Panc1 (cell line): Measurements from ENCODE around the gene RNF19B. TPM values are rescaled to one million over a fixed set of nuclear protein-coding genes. Genes with fewer than 3 reads are reported as not detected.
"Not testable (repeated sequence)": the region's sequence is repeated elsewhere in the genome, so short reads cannot be mapped to it uniquely, and the experiment has no call there.

Experiments
- ATAC-seq: fragments of 200-7000 bp; cut with Tn5 transposase; 2 replicates; pipeline ENCODE4 v1.9.1; 2020; ENCODE audit warnings: mild to moderate bottlenecking, moderate library complexity
- BruUV-seq: library from RNA; stranded (reverse); fragments of 400-500 nt; replicated peaks from 2 replicates; lab custom pipeline; 2021; lab: Mats Ljungman, UMichigan
- CTCF ChIA-PET: fragments of 300-600 bp; sonication (Branson Sonifier 250); formaldehyde crosslinking; loops from one replicate; lab custom pipeline; 2022; ENCODE audit warnings: antibody characterized with exemption; lab: Charles Lee
- POLR2A ChIA-PET: fragments of 300-600 bp; sonication (Branson Sonifier 250); formaldehyde crosslinking; loops from one replicate; lab custom pipeline; 2022; ENCODE audit warnings: antibody characterized with exemption; lab: Charles Lee
- DNase-seq: peaks from one replicate; pipeline ENCODE4 v3.0.0-alpha.2; 2010; ENCODE audit warnings: low read depth, low spot score
- H3K27ac ChIP-seq: 2 replicates; pipeline ENCODE4 v1.5.1; 2011; ENCODE audit warnings: mild to moderate bottlenecking, low read length, inconsistent platforms
- H3K27me3 ChIP-seq: fragments of 200-500 bp; sonication (Bioruptor generic); 2 replicates; pipeline ENCODE4 v1.6.0; 2014; ENCODE audit warnings: low read length, inconsistent platforms; ENCODE audit not compliant: control insufficient read depth, insufficient read depth
- H3K36me3 ChIP-seq: fragments of 200-500 bp; sonication (Bioruptor generic); 2 replicates; pipeline ENCODE4 v1.5.1; 2014; ENCODE audit warnings: inconsistent platforms, mild to moderate bottlenecking, low read length, moderate library complexity; ENCODE audit not compliant: control insufficient read depth, insufficient read depth
- H3K4me1 ChIP-seq: 2 replicates; pipeline ENCODE4 v1.5.1; 2011; ENCODE audit warnings: inconsistent platforms, mild to moderate bottlenecking, low read length, moderate library complexity; ENCODE audit not compliant: control insufficient read depth, insufficient read depth
- H3K4me3 ChIP-seq, 2 experiments: 2 replicates each; pipeline ENCODE4 v1.5.1; 2011 to 2012; ENCODE audit warnings: low read depth in 2 of 2, low read length in 2 of 2, mild to moderate bottlenecking in 2 of 2, inconsistent platforms in 1 of 2, moderate library complexity in 1 of 2
- H3K9me3 ChIP-seq: fragments of 200-500 bp; sonication (Bioruptor generic); 2 replicates; pipeline ENCODE4 v1.5.1; 2014; ENCODE audit warnings: low read depth, mild to moderate bottlenecking, inconsistent platforms, low read length, moderate library complexity; ENCODE audit not compliant: control insufficient read depth, insufficient read depth
- POLR2AphosphoS5 ChIP-seq: IDR thresholded peaks from 2 replicates; pipeline ENCODE4 v1.6.1; 2012; ENCODE audit warnings: mild to moderate bottlenecking, low read depth, low read length, moderate library complexity
- SIN3A ChIP-seq: IDR thresholded peaks from 2 replicates; pipeline ENCODE4 v1.6.1; 2012; ENCODE audit warnings: low read depth, mild to moderate bottlenecking, low read length, moderate library complexity, borderline replicate concordance; ENCODE audit not compliant: insufficient read depth
- TCF7L2 ChIP-seq: IDR thresholded peaks from 2 replicates; pipeline ENCODE4 v1.6.1; 2011; ENCODE audit warnings: mild to moderate bottlenecking, low read depth, low read length, inconsistent platforms
- in situ Hi-C: cut with HindIII; loops from 2 replicates; pipeline ENCODE4 v1.10.0; 2016; ENCODE audit warnings: low sequenced_read_pairs, low pct_unique_long_range_greater_than_20kb
- intact Hi-C: fragments of 100-400 bp; cut with micrococcal nuclease; formaldehyde crosslinking; loops from one replicate; pipeline ENCODE4 v1.10.0; 2022; ENCODE audit not compliant: unreplicated experiment
- total RNA-seq: library from RNA; stranded (reverse); gene quantifications from one replicate; pipeline ENCODE4 v1.2.1, GENCODE V29; 2021; ENCODE audit not compliant: unreplicated experiment
- TF ChIP-seq, protein P1 (sequence below): fragments of 450-650 bp; IDR thresholded peaks from 2 replicates; pipeline ENCODE4 v1.5.1; 2017; ENCODE audit warnings: mild to moderate bottlenecking
- TF ChIP-seq, protein P2 (sequence below), 2 experiments: IDR thresholded peaks; 2 replicates each; pipeline ENCODE4 v1.6.1; 2011 to 2012; ENCODE audit warnings: low read depth in 2 of 2, control low read depth in 1 of 2, low read length in 1 of 2, mild to moderate bottlenecking in 1 of 2, moderate library complexity in 1 of 2; ENCODE audit not compliant: insufficient read depth in 1 of 2

Gene RNF19B
- total RNA-seq, 1 experiment from 2014 or later, result 29.1 TPM

DNA sequence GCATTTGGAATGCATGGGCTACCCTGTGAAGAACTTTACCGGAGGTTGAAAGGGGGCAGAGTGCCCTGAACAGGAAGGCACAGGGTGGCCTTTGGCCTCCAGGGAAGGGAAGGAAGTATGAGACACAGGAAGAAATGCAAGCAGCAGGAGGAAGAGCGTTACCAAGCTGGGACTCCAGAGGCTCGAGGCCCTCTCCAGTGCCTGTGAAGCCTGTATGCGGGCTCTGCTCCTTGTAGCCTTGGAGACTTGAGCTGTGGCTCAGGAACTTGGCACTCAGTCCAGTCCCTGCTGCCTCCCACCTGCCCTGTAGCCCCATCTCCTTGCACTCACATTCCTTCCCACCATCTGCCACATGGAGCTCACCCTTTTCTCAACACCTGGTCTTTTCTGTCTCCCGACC, 33.5 kb upstream of the RNF19B start:
- intact Hi-C loops, result no loop called here
- ChIA-PET POLR2A (interaction anchor here (0.5 to 0.6 kb wide), 2 partner anchors 24 to 655 kb away, joined by 4 to 9 read pairs; no protein-coding TSS in a partner anchor), CTCF (interaction anchor here (0.6 to 0.8 kb wide), 2 partner anchors 9 to 117 kb away, joined by 3 to 9 read pairs; no protein-coding TSS in a partner anchor)
- DNase-seq (no peak), ATAC-seq (peak; percentile 28; the same call in 1 of the 2 replicates)
- BruUV-seq, result no TSS peak
- no peaks in the 10 kb centered on the region for H3K36me3 ChIP-seq
- in situ Hi-C loops, result no loop called here
- no peaks in the 10 kb centered on the region for H3K9me3 ChIP-seq
- H3K27me3 ChIP-seq, result no peaks in the 10 kb centered on the region
- peaks cover 6% of the 10 kb centered on the region for H3K4me1 ChIP-seq
- no peak overlapping the region for H3K4me3 ChIP-seq
- TF ChIP-seq POLR2AphosphoS5, result no peak
- H3K27ac ChIP-seq, result no peak overlapping the region

DNA sequence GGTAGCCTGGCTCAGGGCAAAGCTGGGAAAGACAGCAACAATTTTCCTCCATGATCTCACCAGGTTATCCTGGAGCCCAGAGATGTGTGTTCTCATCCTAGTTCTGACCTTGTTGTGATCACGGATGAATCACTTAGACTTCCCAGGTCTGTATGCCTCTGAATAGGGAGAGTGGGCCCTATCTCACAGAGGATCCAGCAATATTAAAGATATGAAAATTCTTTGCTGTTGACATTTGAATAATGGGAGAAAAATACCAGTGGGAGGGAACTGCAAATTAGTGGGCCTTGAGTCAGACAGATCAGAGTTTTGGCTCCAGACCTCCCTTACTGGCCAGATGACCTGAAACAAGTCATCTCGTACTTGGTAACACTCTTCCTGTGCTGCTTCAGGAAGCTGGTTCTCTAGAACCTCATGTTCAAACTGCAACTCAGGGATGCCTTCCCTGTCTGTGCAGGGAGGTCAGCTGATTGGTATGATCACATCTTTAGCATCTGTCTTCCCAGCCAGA, 32.8 kb upstream of the RNF19B start:
- H3K27me3 ChIP-seq, result no peaks in the 10 kb centered on the region
- ATAC-seq (peak; percentile 11; the same call in 1 of the 2 replicates), DNase-seq (no peak)
- peaks cover 6% of the 10 kb centered on the region for H3K4me1 ChIP-seq
- TF ChIP-seq, protein P1, sequence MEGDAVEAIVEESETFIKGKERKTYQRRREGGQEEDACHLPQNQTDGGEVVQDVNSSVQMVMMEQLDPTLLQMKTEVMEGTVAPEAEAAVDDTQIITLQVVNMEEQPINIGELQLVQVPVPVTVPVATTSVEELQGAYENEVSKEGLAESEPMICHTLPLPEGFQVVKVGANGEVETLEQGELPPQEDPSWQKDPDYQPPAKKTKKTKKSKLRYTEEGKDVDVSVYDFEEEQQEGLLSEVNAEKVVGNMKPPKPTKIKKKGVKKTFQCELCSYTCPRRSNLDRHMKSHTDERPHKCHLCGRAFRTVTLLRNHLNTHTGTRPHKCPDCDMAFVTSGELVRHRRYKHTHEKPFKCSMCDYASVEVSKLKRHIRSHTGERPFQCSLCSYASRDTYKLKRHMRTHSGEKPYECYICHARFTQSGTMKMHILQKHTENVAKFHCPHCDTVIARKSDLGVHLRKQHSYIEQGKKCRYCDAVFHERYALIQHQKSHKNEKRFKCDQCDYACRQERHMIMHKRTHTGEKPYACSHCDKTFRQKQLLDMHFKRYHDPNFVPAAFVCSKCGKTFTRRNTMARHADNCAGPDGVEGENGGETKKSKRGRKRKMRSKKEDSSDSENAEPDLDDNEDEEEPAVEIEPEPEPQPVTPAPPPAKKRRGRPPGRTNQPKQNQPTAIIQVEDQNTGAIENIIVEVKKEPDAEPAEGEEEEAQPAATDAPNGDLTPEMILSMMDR, result no peak
- TF ChIP-seq SIN3A (no peak), POLR2AphosphoS5 (no peak), TCF7L2 (no peak)
- TF ChIP-seq, protein P2, sequence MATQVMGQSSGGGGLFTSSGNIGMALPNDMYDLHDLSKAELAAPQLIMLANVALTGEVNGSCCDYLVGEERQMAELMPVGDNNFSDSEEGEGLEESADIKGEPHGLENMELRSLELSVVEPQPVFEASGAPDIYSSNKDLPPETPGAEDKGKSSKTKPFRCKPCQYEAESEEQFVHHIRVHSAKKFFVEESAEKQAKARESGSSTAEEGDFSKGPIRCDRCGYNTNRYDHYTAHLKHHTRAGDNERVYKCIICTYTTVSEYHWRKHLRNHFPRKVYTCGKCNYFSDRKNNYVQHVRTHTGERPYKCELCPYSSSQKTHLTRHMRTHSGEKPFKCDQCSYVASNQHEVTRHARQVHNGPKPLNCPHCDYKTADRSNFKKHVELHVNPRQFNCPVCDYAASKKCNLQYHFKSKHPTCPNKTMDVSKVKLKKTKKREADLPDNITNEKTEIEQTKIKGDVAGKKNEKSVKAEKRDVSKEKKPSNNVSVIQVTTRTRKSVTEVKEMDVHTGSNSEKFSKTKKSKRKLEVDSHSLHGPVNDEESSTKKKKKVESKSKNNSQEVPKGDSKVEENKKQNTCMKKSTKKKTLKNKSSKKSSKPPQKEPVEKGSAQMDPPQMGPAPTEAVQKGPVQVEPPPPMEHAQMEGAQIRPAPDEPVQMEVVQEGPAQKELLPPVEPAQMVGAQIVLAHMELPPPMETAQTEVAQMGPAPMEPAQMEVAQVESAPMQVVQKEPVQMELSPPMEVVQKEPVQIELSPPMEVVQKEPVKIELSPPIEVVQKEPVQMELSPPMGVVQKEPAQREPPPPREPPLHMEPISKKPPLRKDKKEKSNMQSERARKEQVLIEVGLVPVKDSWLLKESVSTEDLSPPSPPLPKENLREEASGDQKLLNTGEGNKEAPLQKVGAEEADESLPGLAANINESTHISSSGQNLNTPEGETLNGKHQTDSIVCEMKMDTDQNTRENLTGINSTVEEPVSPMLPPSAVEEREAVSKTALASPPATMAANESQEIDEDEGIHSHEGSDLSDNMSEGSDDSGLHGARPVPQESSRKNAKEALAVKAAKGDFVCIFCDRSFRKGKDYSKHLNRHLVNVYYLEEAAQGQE (IDR thresholded peaks at IDR 0.05; ENCODE audit: insufficient read depth in 1 of 2, low read depth in 2 of 2, low read length in 1 of 2), result no peak
- no TSS peak for BruUV-seq
- no peak overlapping the region for H3K27ac ChIP-seq
- in situ Hi-C loops (no loop called here), intact Hi-C loops (no loop called here)
- ChIA-PET POLR2A (interaction anchor here (0.6 to 0.8 kb wide), 4 partner anchors 23 to 47 kb away, joined by 5 to 9 read pairs (median 7); no protein-coding TSS in a partner anchor), CTCF (interaction anchor here (0.6 kb wide), 1 partner anchor 36 kb away, joined by 6 read pairs; no protein-coding TSS in a partner anchor)
- no peak overlapping the region for H3K4me3 ChIP-seq
- H3K9me3 ChIP-seq, result no peaks in the 10 kb centered on the region
- H3K36me3 ChIP-seq, result no peaks in the 10 kb centered on the region

DNA sequence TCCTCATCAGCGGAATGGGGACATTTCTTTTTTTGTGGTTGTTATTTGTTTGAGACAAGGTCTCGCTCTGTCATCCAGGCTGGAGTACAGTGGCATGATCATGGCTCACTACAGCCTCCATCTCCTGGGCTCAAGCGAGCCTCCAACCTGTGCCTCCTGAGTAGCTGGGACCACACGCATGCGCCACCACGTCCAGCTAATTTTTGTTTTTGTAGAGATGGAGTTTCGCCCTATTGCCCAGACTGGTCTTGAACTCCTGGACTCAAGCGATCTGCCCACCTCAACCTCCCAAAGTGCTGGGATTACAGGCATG, 28.7 kb upstream of the RNF19B start:
- POLR2A ChIA-PET, CTCF ChIA-PET, H3K27ac ChIP-seq, H3K36me3 ChIP-seq, DNase-seq, BruUV-seq, H3K4me3 ChIP-seq, ATAC-seq, in situ Hi-C loops, H3K27me3 ChIP-seq, intact Hi-C loops, H3K9me3 ChIP-seq: not testable (repeated sequence)
- H3K4me1 ChIP-seq, result peaks cover 11% of the 10 kb centered on the region; the same call in 1 of the 2 replicates
